HepG2 (cell line): ENCODE measurements around the gene WRAP73. TPM values are rescaled to one million over a fixed set of nuclear protein-coding genes. Genes with fewer than 3 reads are reported as not detected.
A peak's percentile ranks its signal among the peaks of the same experiment; 100 is the strongest.

Experiments
- FOXP1 ChIP-seq, 2 experiments: fragments of 450-650 bp in 1 of 2; IDR thresholded peaks; 2 replicates each; pipeline ENCODE4 v1.6.1; 2017 to 2018; ENCODE audit warnings: antibody characterized with exemption in 1 of 2
- GABPA ChIP-seq, 2 experiments: IDR thresholded peaks; 2 replicates each; pipeline ENCODE4 v1.6.1; 2011 to 2016; ENCODE audit warnings: low read depth in 2 of 2, low read length in 1 of 2, missing biosample characterization in 1 of 2, missing genetic modification characterization in 1 of 2
- KLF9 ChIP-seq: IDR thresholded peaks from 2 replicates; pipeline ENCODE4 v1.6.1; 2016; ENCODE audit warnings: low read depth
- MED1 ChIP-seq: sonication (generic); formaldehyde crosslinking; IDR thresholded peaks from 2 replicates; pipeline ENCODE4 v1.4.0; 2020; ENCODE audit warnings: missing genetic modification reagents
- MYC ChIP-seq: sonication (generic); formaldehyde crosslinking; IDR thresholded peaks from 2 replicates; pipeline ENCODE4 v1.9.0; 2021; ENCODE audit warnings: missing genetic modification reagents, borderline replicate concordance
- RERE ChIP-seq: IDR thresholded peaks from 2 replicates; pipeline ENCODE4 v1.6.1; 2016; ENCODE audit warnings: low read depth, missing genetic modification reagents, missing compliant biosample characterization
- TCF7 ChIP-seq: sonication (generic); IDR thresholded peaks from 2 replicates; pipeline ENCODE4 v1.6.1; 2016; ENCODE audit warnings: antibody characterized with exemption, low read depth
- ZBTB14 ChIP-seq: sonication (generic); formaldehyde crosslinking; IDR thresholded peaks from 2 replicates; pipeline ENCODE4 v1.4.0; 2020; ENCODE audit warnings: missing genetic modification reagents
- ZC3H13 ChIP-seq: sonication (generic); formaldehyde crosslinking; IDR thresholded peaks from 2 replicates; pipeline ENCODE4 v1.8.1; 2023; ENCODE audit warnings: mild to moderate bottlenecking, missing genetic modification reagents, moderate library complexity
- ZMYM3 ChIP-seq: sonication (generic); formaldehyde crosslinking; IDR thresholded peaks from 2 replicates; pipeline ENCODE4 v1.5.1; 2020; ENCODE audit warnings: mild to moderate bottlenecking, missing genetic modification reagents
- ZNF280D ChIP-seq: sonication (generic); formaldehyde crosslinking; IDR thresholded peaks from 2 replicates; pipeline ENCODE4 v1.5.1; 2020; ENCODE audit warnings: mild to moderate bottlenecking, missing genetic modification reagents
- ZNF883 ChIP-seq: sonication (generic); formaldehyde crosslinking; IDR thresholded peaks from 2 replicates; pipeline ENCODE4 v1.5.1; 2020; ENCODE audit warnings: mild to moderate bottlenecking, missing genetic modification reagents; ENCODE audit errors: not compliant biosample characterization
- polyA plus RNA-seq, 8 experiments: library from polyadenylated mRNA; depleted of rRNA in 3 of 8; stranded (reverse) in 7 of 8; unstranded in 1 of 8; fragments of >200 nt; fragmentation: Illumina TruSeq in 4 of 8; extraction: Trizol in 4 of 8; gene quantifications; 2 replicates each; pipeline versions ENCODE4 v1.2.1 to v1.2.3, GENCODE V29; 2011 to 2016; ENCODE audit warnings: low read depth in 4 of 8, missing spikeins in 1 of 8, mixed read lengths in 1 of 8; ENCODE audit not compliant: insufficient read depth in 1 of 8
- total RNA-seq, 5 experiments: library from RNA; depleted of rRNA; stranded (reverse); fragments of >200 nt; fragmentation: Illumina TruSeq; extraction: Trizol; gene quantifications; 2 replicates each; pipeline ENCODE4 v1.2.3, GENCODE V29; 2016; ENCODE audit warnings: low read depth in 1 of 5
- TF ChIP-seq, protein P1 (sequence below), 2 experiments: sonication (generic) in 1 of 2; formaldehyde crosslinking in 1 of 2; IDR thresholded peaks; 2 replicates each; pipeline versions ENCODE4 v1.5.1 to v1.6.1; 2011 to 2020; ENCODE audit warnings: borderline replicate concordance in 1 of 2, low read depth in 1 of 2, low read length in 1 of 2, mild to moderate bottlenecking in 1 of 2, missing genetic modification reagents in 1 of 2, moderate library complexity in 1 of 2

WRAP73 gene
- total and polyA plus RNA-seq, 2 of the 13 experiments (the other 11 are each of a cell fraction or from before 2014, with no cell fraction given): 18.1 to 40.4 TPM

DNA sequence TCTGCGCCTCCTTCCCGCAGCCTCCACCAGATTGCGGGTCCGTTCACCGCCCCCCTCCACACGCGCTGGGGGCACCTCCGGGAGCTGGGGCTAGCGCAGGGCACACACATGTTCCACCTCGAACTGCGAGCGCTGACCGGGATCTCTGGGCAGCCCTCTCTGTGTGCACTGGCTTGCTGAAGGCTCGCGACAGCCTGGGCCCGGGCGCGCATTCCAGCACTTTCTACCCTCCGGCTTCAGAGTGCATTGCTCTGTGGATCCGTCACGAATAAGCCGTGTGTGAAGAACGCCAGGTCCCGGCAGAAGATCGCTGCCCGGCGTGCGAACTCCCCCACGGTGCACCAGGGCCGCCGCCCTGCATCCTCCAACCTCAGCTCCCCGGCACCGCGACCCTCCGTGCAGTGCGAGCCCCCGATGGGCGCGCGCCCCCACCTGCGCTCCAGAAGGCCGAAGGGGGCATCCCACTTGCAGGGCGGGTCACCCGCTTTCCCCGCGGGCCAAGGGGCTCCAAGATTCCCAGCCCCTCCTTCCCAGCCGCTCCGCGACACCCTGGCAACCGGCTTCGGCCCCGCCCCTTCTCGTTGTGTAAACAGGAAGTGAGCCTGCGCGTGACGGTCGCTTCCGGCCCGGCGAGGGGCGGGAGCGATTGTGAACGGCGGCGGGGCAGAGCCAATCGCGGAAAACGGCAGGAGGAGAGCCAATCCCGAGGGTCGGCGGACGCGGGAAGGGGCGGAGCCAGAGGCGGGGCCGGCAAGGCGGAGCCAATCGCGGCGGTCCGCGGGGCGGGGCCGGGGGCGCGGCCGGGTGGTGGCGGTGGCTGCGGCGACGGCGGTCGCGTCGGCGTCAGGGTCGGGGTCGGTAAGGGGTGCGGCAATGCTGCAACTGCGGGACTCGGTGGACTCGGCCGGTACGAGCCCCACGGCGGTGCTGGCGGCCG, 25.4 kb downstream of the WRAP73 start, which contains the start of gene TPRG1L (continued):
- TF ChIP-seq, protein P1, sequence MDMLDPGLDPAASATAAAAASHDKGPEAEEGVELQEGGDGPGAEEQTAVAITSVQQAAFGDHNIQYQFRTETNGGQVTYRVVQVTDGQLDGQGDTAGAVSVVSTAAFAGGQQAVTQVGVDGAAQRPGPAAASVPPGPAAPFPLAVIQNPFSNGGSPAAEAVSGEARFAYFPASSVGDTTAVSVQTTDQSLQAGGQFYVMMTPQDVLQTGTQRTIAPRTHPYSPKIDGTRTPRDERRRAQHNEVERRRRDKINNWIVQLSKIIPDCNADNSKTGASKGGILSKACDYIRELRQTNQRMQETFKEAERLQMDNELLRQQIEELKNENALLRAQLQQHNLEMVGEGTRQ (IDR thresholded peaks at IDR 0.05; ENCODE audit: low read depth, low read length): no peak; the same call in 1 of the 2 replicates
- TF ChIP-seq, protein P1 (CRISPR knock-in tag; IDR thresholded peaks at IDR 0.05; ENCODE audit: borderline replicate concordance): peak; percentile 67; the same call in 1 of the 2 replicates
- TF ChIP-seq ZNF280D (CRISPR knock-in tag) (peak; percentile 78; the same call in 1 of the 2 replicates), ZMYM3 (CRISPR knock-in tag) (no peak), TCF7 (no peak), FOXP1 (IDR thresholded peaks at IDR 0.05) (no peak), FOXP1 (CRISPR knock-in tag; IDR thresholded peaks at IDR 0.05) (peak; percentile 59), GABPA (IDR thresholded peaks at IDR 0.05; ENCODE audit: low read depth, low read length) (peak; percentile 92), GABPA (CRISPR knock-in tag; IDR thresholded peaks at IDR 0.05; ENCODE audit: low read depth) (peak; percentile 96), ZBTB14 (0 out of 2 replicates have a peak, but pooled peaks have one; percentile 43), MYC (CRISPR knock-in tag) (peak; percentile 52; the same call in 1 of the 2 replicates), RERE (0 out of 2 replicates have a peak, but pooled peaks have one; percentile 31), ZC3H13 (CRISPR knock-in tag) (peak; percentile 73; the same call in 1 of the 2 replicates), MED1 (CRISPR knock-in tag) (peak; percentile 32; the same call in 1 of the 2 replicates), KLF9 (peak; percentile 90; the same call in 1 of the 2 replicates), ZNF883 (CRISPR knock-in tag) (no peak)
